Activated CD8-positive, alpha-beta memory T cell treated with anti-CD3 and anti-CD28 coated beads for 36 hours (primary cell): ENCODE results near the gene MED15. TPM values are rescaled to one million over a fixed set of nuclear protein-coding genes. Genes with fewer than 3 reads are reported as not detected.
"Not testable (repeated sequence)": the region's sequence is repeated elsewhere in the genome, so short reads cannot be mapped to it uniquely, and the experiment has no call there.

Source experiments
- CTCF ChIA-PET: fragments of 350-600 bp; sonication (Branson Sonifier 250); formaldehyde crosslinking; loops from one replicate; lab custom pipeline; 2021; ENCODE audit warnings: antibody characterized with exemption; lab: Charles Lee
- POLR2A ChIA-PET: fragments of 350-600 bp; sonication (Branson Sonifier 250); formaldehyde crosslinking; loops from one replicate; lab custom pipeline; 2021; ENCODE audit warnings: antibody characterized with exemption; lab: Charles Lee
- total RNA-seq, 2 experiments: library from RNA; stranded (reverse); gene quantifications; one replicate each; pipeline ENCODE4 v1.2.3, GENCODE V29; 2021

Gene MED15
- total RNA-seq = 10 to 100 TPM; 84.2 to 90.1 TPM

GRCh38 chr22:20507253-20508066 is at the start of gene MED15:
TSS of gene MED15 (plus strand) at chr22:20507610. CDS start at chr22:20507679, 69 bp downstream.
- CTCF ChIA-PET = interaction anchor here (0.6 to 5.6 kb wide), 9 partner anchors 11 to 89 kb away, joined by 3 to 36 read pairs (median 5); no protein-coding TSS in a partner anchor
- POLR2A ChIA-PET = interaction anchor here (0.6 to 1.9 kb wide), 12 partner anchors 10 to 73 kb away, joined by 3 to 16 read pairs (median 4); no protein-coding TSS in a partner anchor

- POLR2A ChIA-PET = no interaction called here
These were observed 48.8 kb upstream of the MED15 start for GRCh38 chr22:20458530-20459151.

GRCh38 chr22:20459152-20459542 is 48.3 kb upstream of the MED15 start:
- POLR2A ChIA-PET = no interaction called here
- CTCF ChIA-PET = interaction anchor here (1.2 kb wide), 1 partner anchor 41 kb away, joined by 4 read pairs; no protein-coding TSS in a partner anchor

More at GRCh38 chr22:20458530-20459151, 48.8 kb upstream of the MED15 start:
- CTCF ChIA-PET = interaction anchor here (1.2 kb wide), 1 partner anchor 40 kb away, joined by 4 read pairs; no protein-coding TSS in a partner anchor

GRCh38 chr22:20459862-20460261 is 47.5 kb upstream of the MED15 start:
- ChIA-PET POLR2A (no interaction called here), CTCF (no interaction called here)

GRCh38 chr22:20463324-20464095 is 43.9 kb upstream of the MED15 start:
- CTCF ChIA-PET = interaction anchor here (0.8 to 3.3 kb wide), 6 partner anchors 9 to 88 kb away, joined by 3 to 19 read pairs (median 4); no protein-coding TSS in a partner anchor
- POLR2A ChIA-PET = interaction anchor here (0.6 to 1.3 kb wide), 2 partner anchors 32 to 416 kb away, joined by 3 to 5 read pairs; partner anchors contain the start of gene KLHL22

GRCh38 chr22:20464096-20464614 is 43.3 kb upstream of the MED15 start:
- ChIA-PET POLR2A (interaction anchor here (0.6 to 1.3 kb wide), 2 partner anchors 31 to 415 kb away, joined by 3 to 5 read pairs; partner anchors contain the start of gene KLHL22), CTCF (interaction anchor here (0.8 to 1.6 kb wide), 5 partner anchors 10 to 88 kb away, joined by 3 to 6 read pairs (median 3); no protein-coding TSS in a partner anchor)

DNA sequence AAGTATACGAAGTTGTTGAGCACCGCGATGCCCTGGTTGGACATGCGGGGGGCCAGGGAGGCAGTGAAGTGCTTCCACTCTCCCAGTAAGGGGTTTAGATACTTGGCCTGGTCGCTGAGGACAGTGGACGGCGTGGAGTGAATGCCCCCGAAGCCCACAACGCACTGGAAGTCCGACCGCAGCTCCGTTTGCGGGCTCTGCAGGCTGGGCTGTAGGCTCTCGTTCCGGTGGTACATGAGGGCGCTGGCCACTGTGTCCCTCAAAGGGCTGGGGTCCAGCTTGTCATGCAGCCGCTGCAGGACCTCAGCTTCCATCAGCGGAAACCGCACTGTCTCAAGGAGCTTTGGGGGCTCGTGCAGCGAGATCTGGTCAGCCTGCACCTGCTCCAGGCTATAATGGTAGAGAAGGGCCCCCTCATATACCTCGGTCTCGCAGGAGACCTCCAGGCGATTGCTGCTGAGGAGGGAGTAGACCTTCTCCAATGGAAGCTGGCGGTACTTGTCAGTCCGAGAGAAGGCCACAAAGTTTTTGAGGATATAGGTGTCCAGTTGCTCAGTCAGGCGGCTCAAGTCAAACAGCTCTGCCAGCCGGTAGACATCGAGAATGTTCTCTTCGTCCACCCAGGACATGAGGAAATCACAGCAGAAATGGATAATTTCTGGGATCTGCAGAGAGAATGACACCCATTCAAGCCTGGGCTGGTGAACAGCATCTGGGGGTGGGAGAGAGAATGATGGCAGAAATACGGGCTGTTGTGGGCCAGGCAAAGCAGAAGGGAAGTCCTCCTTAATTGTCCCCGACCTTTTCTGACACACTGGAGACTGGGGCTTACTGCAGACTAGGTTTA is 42.3 kb upstream of the MED15 start:
- ChIA-PET POLR2A (interaction anchor here (1.3 kb wide), 1 partner anchor 30 kb away, joined by 3 read pairs; the partner anchor contains the start of gene KLHL22), CTCF (interaction anchor here (1.3 to 1.6 kb wide), 2 partner anchors 47 to 70 kb away, joined by 3 to 6 read pairs; no protein-coding TSS in a partner anchor)

- POLR2A ChIA-PET = no interaction called here
- CTCF ChIA-PET = interaction anchor here (0.7 kb wide), 1 partner anchor 550 kb away, joined by 3 read pairs; no protein-coding TSS in a partner anchor
These were observed 41.7 kb upstream of the MED15 start for GRCh38 chr22:20465759-20466077.

DNA sequence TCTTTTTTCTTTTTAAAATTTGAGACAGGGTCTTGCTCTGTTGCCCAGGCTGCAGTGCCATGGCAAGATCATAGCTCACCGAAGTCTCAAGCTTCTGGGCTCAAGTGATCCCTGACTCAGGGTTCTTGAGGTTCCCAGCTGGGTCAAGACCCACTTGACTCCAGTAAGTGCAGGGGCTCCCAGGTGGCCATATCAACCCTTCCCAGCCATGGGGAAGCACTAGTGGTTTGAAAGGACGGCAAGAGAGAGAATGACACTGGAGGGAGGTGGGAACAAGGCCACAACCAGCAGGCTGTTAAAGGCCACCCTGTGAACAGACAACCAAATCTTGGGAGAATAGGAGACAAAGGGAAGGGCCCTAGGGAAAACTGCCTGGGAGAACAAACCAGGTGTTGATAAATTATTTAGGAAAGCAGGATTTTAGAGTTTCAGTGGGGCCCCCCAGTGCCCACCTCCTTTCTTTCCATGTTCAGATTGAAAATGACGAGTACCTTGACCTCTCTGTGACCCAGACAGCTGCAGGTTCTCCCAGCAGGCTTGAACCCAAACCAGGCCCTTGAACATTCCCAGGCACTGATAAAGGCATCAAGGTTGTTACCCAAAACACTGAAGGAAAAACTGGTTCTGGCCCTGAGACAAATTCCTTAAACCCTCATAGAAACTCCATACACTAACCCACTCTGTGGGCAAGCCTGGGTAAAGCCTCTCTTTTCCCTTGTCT is 40.6 kb upstream of the MED15 start:
- ChIA-PET CTCF (no interaction called here), POLR2A (no interaction called here)

DNA sequence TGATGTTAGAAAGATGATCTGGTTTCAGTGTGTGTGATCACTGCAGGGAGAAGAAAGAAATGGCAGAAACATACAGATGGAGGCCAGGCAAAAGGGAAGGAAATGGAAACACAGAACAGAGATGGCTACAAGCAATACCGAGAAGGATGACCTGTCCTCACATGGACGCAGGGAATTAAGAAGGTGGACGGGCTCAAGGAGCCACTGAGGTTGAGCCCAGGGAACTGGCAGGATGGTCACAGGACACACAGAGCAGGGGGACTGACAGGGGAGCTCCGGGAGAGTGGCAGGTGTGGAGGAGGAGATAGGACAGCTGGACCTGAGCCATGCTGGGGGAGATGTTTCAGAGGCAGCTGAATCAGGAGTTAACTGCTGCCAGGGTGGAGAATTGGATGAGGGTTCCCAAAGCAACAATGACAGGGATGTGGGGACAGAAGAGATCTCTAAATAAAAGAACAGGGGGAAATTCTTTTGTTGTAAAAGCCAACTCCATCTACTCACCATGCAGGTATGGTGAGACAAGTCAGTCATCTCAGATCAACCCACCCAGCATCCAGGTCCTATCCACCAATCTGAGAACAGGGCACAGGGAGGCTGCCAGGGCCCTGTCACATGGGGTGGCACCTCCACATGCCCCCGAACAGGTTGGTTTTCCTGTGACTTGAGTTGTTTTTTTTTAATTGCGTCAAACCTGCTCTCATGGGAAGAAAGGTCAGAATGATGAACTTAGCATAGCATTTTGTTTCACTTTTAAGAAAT is 38.1 kb upstream of the MED15 start:
- ChIA-PET CTCF (interaction anchor here (2.1 kb wide), 1 partner anchor 51 kb away, joined by 4 read pairs; no protein-coding TSS in a partner anchor), POLR2A (no interaction called here)

DNA sequence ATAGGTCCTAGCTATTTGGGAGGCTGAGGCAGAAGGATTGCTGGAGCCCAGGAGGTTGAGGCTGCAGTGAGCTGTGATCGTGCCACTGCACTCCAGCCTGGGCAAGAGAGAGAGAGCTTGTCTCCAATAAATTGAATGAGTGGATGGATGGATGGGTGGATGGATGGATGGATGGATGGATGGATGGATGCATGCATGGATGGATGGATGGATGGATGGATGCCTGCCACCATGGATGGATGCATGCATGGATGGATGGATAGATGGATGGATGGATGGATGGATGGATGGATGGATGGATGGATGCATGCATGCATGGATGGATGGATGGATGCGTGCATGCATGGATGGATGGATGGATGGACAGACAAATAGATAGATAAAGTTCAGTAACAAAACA is 36.9 kb upstream of the MED15 start:
- CTCF ChIA-PET, POLR2A ChIA-PET: not testable (repeated sequence)

GRCh38 chr22:20471126-20471833 is 36.1 kb upstream of the MED15 start:
- CTCF ChIA-PET = no interaction called here
- POLR2A ChIA-PET = no interaction called here

DNA sequence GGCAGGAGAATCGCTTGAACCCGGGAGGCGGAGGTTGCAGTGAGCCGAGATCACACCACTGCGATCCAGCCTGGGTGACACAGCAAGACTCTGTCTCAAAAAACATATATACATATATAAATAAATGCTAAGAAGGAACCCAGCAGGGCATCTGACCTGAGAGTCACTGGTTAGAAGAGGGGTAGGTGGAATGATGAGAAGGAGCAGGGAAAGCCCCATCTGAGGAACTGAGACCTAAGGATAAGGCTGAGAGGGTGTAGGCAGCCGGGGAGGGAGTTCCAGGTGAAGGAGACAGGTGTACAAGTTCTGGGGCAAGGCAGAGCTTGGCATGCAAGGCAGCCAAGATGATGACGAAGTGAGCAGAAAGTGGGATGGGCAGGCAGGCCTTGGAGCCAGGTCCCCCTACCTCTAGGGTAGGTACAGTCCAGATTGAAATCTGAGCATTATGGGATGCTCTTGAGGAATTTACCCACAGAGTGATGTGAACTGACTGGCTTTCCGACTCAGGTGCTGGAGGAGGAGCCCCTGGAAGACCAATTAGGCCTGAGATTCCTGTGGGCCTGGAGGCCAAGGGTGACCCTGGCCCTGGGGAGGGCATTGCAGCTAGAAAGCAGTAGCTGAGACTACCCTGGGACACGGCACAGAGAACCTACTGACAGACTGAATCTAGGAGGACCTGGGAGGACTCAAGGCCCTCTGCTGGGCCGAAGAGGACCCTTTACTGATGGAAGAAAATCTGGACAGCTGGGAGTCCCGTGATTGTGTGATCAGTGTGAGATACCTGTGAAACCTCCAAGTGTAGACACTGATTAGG is 34.6 kb upstream of the MED15 start:
- POLR2A ChIA-PET = no interaction called here

DNA sequence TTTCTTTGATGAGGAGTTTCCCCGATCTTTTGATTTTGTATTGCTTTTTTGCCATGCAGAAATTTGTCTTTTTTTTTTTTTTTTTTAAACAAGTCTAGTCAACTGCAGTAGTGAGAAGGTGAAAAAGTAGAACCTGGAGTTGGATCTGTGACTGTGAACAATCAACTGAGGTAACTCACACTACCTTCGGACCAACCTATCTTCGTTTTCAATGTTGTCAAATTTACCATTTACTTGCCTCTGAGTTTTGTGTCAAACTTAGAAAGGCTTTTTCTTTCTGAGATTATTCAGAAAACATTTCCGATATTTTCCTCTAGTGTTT is 32.3 kb upstream of the MED15 start:
- CTCF ChIA-PET = no interaction called here
- POLR2A ChIA-PET = no interaction called here

More for the DNA sequence above, 34.6 kb upstream of the MED15 start:
- CTCF ChIA-PET = interaction anchor here (1.0 kb wide), 1 partner anchor 97 kb away, joined by 3 read pairs; no protein-coding TSS in a partner anchor

DNA sequence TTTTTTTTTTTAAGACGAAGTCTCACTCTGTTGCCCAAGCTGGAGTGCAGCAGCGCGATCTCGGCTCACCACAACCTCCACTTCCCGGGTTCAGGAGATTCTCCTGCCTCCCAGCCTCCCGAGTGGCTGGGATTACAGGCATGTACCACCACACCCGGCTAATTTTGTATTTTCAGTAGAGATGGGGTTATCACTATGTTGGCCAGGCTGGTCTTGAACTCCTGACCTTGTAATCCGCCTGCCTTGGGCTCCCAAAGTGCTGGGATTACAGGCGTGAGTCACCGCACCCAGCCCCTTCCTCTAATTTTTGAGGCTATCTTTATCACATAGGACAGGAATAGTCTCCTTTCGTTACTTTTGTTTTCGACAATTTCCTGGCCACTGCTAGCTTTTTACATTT is 31.8 kb upstream of the MED15 start:
- POLR2A ChIA-PET = not testable (repeated sequence)

More for the DNA sequence above, 31.8 kb upstream of the MED15 start:
- CTCF ChIA-PET = not testable (repeated sequence)
